Measurements from ENCODE around the gene OCIAD2.
"Not testable (repeated sequence)": the region's sequence is repeated elsewhere in the genome, so short reads cannot be mapped to it uniquely, and the experiment has no call there.

Gene OCIAD2

GRCh38 chr4:48899432-48899749 lies 7.2 kb downstream of the OCIAD2 start:
- H3K9me3 ChIP-seq: no peaks in the 10 kb centered on the region
- peak overlapping the region; percentile 19; the same call in 1 of the 2 replicates for H3K4me2 ChIP-seq
- H3K4me1 ChIP-seq: 0 out of 2 replicates have a peak, but pooled peaks cover 4% of the 10 kb centered on the region
- no peak overlapping the region for H3K4me3 ChIP-seq
- no peak for TF ChIP-seq Cebpa-rat (IDR thresholded peaks at IDR 0.05)
- peaks cover 30% of the 10 kb centered on the region for H3K36me3 ChIP-seq
- H3K9ac ChIP-seq: no peak overlapping the region
- H3K27me3 ChIP-seq: no peaks in the 10 kb centered on the region
- no peaks in the 10 kb centered on the region for H4K20me1 ChIP-seq
- no peak overlapping the region for H3K27ac ChIP-seq

- Histone ChIP-seq H3K4me1 (0 out of 2 replicates have a peak, but pooled peaks cover 4% of the 10 kb centered on the region), H3K27ac (no peak overlapping the region), H3K27me3 (no peaks in the 10 kb centered on the region), H4K20me1 (no peaks in the 10 kb centered on the region), H3K36me3 (peaks cover 30% of the 10 kb centered on the region), H3K9me3 (no peaks in the 10 kb centered on the region), H3K9ac (no peak overlapping the region), H3K4me3 (no peak overlapping the region), H3K4me2 (peak overlapping the region; percentile 19; the same call in 1 of the 2 replicates)
- TF ChIP-seq Cebpa-rat (IDR thresholded peaks at IDR 0.05): no peak
Observed at GRCh38 chr4:48898733-48899431, 7.7 kb downstream of the OCIAD2 start.

DNA sequence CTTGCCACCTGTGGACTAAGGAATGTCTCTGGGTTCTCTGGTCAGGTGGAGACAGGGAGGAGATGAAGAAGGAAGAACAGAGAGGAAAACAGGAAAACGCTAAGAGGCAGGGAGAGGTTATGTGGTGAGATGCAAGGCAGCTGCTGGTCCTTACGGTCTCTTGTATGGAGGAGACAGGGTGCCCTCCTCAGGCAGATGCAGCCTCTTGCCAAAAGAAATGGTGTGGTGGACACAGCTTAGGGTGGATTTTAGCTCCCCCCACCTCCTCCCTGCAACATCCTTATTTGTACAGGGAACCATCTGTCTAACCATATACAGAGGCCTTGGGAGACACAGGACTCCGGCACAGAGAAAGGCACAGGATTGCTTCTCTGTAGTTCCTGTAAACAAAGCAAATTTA lies 9.7 kb downstream of the OCIAD2 start:
- H3K27ac ChIP-seq: no peak overlapping the region
- H3K4me3 ChIP-seq: no peak overlapping the region
- no peak for TF ChIP-seq Cebpa-rat (IDR thresholded peaks at IDR 0.05)
- H3K4me2 ChIP-seq: no peak overlapping the region
- H3K9me3 ChIP-seq: no peaks in the 10 kb centered on the region
- H3K27me3 ChIP-seq: no peaks in the 10 kb centered on the region
- peaks cover 5% of the 10 kb centered on the region for H3K4me1 ChIP-seq
- H4K20me1 ChIP-seq: no peaks in the 10 kb centered on the region
- peaks cover 30% of the 10 kb centered on the region for H3K36me3 ChIP-seq
- no peak overlapping the region for H3K9ac ChIP-seq

GRCh38 chr4:48891028-48891619 lies 15.4 kb downstream of the OCIAD2 start:
- 0 out of 2 replicates have a peak, but pooled peaks cover 9% of the 10 kb centered on the region for H3K9me3 ChIP-seq
- no peak for TF ChIP-seq Cebpa-rat (IDR thresholded peaks at IDR 0.05)
- no peak overlapping the region for H3K27ac ChIP-seq
- no peak overlapping the region for H3K4me3 ChIP-seq
- no peaks in the 10 kb centered on the region for H3K27me3 ChIP-seq
- peaks cover 11% of the 10 kb centered on the region for H3K36me3 ChIP-seq
- no peaks in the 10 kb centered on the region for H4K20me1 ChIP-seq
- H3K9ac ChIP-seq: no peak overlapping the region
- peaks cover 9% of the 10 kb centered on the region for H3K4me1 ChIP-seq
- peak overlapping the region; percentile 44 for H3K4me2 ChIP-seq

DNA sequence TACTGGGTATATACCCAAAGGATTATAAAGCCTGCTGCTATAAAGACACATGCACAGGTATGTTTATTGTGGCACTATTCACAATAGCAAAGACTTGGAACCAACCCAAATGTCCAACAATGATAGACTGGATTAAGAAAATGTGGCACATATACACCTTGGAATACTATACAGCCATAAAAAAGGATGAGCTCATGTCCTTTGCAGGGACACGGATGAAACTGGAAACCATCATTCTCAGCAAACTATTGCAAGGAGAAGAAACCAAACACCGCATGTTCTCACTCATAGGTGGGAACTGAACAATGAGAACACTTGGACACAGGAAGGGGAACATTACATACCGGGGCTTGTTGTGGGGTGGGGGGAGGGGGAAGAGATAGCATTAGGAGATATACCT lies 16.8 kb downstream of the OCIAD2 start:
- not testable (repeated sequence) for H3K9ac ChIP-seq, H3K4me1 ChIP-seq, H3K27ac ChIP-seq, H3K4me3 ChIP-seq, H3K4me2 ChIP-seq, H3K9me3 ChIP-seq, H4K20me1 ChIP-seq, H3K27me3 ChIP-seq
- H3K36me3 ChIP-seq: peaks cover 11% of the 10 kb centered on the region

DNA sequence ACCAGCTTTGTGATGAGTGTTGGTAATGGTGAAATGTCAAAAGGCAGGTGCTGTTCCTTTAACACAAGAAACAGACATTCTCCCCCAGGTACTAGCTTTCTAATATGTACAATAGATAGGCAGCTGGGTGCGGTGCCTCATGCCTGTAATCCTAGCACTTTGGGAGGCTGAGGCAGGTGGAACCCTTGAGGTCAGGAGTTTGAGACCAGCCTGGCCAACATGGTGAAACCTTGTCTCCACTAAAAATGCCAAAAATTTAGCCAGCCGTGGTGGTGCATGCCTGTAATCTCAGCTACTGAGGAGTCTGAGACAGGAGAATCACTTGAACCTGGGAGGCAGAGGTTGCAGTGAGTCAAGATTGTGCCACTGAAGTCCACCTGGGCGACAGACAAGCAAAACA lies 24.9 kb downstream of the OCIAD2 start:
- H4K20me1 ChIP-seq, H3K9ac ChIP-seq, H3K4me3 ChIP-seq, H3K9me3 ChIP-seq, H3K4me2 ChIP-seq, H3K4me1 ChIP-seq, H3K27ac ChIP-seq, H3K27me3 ChIP-seq, H3K36me3 ChIP-seq: not testable (repeated sequence)

DNA sequence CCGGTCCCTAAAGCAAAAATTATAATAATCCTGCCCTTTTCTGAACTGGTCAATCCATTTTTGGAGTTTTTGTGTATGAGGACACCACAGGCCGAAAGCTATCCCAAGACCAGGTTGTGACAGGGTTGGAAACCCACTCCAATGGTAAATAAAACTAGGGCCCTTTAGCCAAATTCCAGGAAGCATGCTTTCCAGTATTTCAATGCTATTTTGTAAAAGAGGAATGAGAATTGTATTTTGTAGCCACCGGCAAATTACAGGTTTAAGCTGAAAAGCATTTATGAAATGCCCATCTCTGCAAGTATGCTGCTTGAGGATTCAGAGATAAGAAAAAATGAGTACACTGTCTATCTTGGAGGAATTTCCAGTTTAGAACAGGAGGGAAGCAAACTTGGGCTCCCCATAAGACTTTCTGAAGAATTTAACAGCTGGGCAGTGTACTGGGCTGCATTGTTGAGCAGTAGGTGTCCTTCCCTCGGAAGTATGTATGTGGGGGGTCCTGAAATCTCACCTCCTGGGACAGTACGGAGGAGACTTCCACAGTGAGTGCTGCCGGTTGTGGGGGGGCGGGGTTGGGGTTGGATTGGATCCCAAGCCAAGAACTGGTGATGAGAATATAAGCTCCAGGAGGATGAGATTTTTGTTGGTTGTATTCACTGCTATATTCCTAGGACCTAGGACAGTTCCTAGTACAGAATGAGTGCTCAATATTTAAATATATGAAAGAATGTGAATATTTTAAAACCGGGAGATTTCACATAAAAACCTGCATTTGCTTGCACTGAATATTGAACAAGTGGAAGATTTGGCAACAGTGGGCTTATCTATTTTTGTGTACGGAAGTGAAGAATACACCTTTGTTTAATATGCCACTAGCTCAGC lies 26.8 kb downstream of the OCIAD2 start:
- Histone ChIP-seq H4K20me1 (no peaks in the 10 kb centered on the region), H3K4me2 (no peak overlapping the region), H3K36me3 (no peaks in the 10 kb centered on the region), H3K9ac (no peak overlapping the region), H3K4me1 (no peaks in the 10 kb centered on the region), H3K9me3 (no peaks in the 10 kb centered on the region), H3K27ac (no peak overlapping the region), H3K27me3 (no peaks in the 10 kb centered on the region), H3K4me3 (no peak overlapping the region)
- no peak for TF ChIP-seq Cebpa-rat (IDR thresholded peaks at IDR 0.05)

GRCh38 chr4:48877827-48878535 lies 28.6 kb downstream of the OCIAD2 start:
- H3K4me2 ChIP-seq: no peak overlapping the region
- no peaks in the 10 kb centered on the region for H3K4me1 ChIP-seq
- H3K9me3 ChIP-seq: no peaks in the 10 kb centered on the region
- TF ChIP-seq Cebpa-rat (IDR thresholded peaks at IDR 0.05): no peak
- H3K4me3 ChIP-seq: no peak overlapping the region
- no peak overlapping the region for H3K27ac ChIP-seq
- no peaks in the 10 kb centered on the region for H3K36me3 ChIP-seq
- no peaks in the 10 kb centered on the region for H4K20me1 ChIP-seq
- no peaks in the 10 kb centered on the region for H3K27me3 ChIP-seq
- no peak overlapping the region for H3K9ac ChIP-seq

GRCh38 chr4:48864696-48865095 lies 41.9 kb downstream of the OCIAD2 start:
- not testable (repeated sequence) for H4K20me1 ChIP-seq, H3K4me2 ChIP-seq, H3K4me3 ChIP-seq, H3K27me3 ChIP-seq, H3K9ac ChIP-seq, H3K4me1 ChIP-seq, H3K27ac ChIP-seq
- Histone ChIP-seq H3K36me3 (peaks cover 26% of the 10 kb centered on the region), H3K9me3 (peaks cover 16% of the 10 kb centered on the region)

All from BLaER1 (cell line).